Activated B cell treated with CpG ODN at 0.5 μM for 24 hours (primary cell): ENCODE results near the gene PSMA7. TPM values are rescaled to one million over a fixed set of nuclear protein-coding genes. Genes with fewer than 3 reads are reported as not detected.

Experiments used
- ATAC-seq: fragments of 200-7000 bp; cut with Tn5 transposase; one replicate; pipeline ENCODE4 v1.10.0; 2021; ENCODE audit warnings: low read depth, mild to moderate bottlenecking, moderate library complexity
- CTCF ChIA-PET: fragments of 350-600 bp; sonication (Branson Sonifier 250); formaldehyde crosslinking; loops from one replicate; lab custom pipeline; 2021; ENCODE audit warnings: antibody characterized with exemption; lab: Charles Lee
- POLR2A ChIA-PET: fragments of 350-600 bp; sonication (Branson Sonifier 250); formaldehyde crosslinking; loops from one replicate; lab custom pipeline; 2021; ENCODE audit warnings: antibody characterized with exemption; lab: Charles Lee
- DNase-seq: peaks from one replicate; pipeline ENCODE4 v3.0.0; 2022
- H3K27ac Mint-ChIP-seq: one replicate; pipeline ENCODE4 v1.8.0; 2020; ENCODE audit warnings: mixed read lengths
- H3K27me3 Mint-ChIP-seq: one replicate; pipeline ENCODE4 v1.8.0; 2021; ENCODE audit warnings: mixed read lengths
- H3K36me3 Mint-ChIP-seq: one replicate; pipeline ENCODE4 v1.8.0; 2021; ENCODE audit warnings: low read depth, mixed read lengths
- H3K4me1 Mint-ChIP-seq: one replicate; pipeline ENCODE4 v1.8.0; 2021; ENCODE audit warnings: mixed read lengths
- H3K4me3 Mint-ChIP-seq: one replicate; pipeline ENCODE4 v1.8.0; 2020; ENCODE audit warnings: mild to moderate bottlenecking, mixed read lengths
- H3K9me3 Mint-ChIP-seq: one replicate; pipeline ENCODE4 v1.8.0; 2020; ENCODE audit warnings: mixed read lengths
- intact Hi-C: fragments of 100-400 bp; cut with micrococcal nuclease; formaldehyde crosslinking; loops from one replicate; pipeline ENCODE4 v1.15.1; 2024
- total RNA-seq: library from RNA; stranded (reverse); gene quantifications from 2 replicates; pipeline ENCODE4 v1.2.3, GENCODE V29; 2022
- TF ChIP-seq, protein P1 (sequence below): fragments of 200-600 bp; IDR thresholded peaks from one replicate; pipeline ENCODE4 v1.8.0; 2022; ENCODE audit warnings: antibody characterized with exemption, mild to moderate bottlenecking

Gene PSMA7
- total RNA-seq, 1 donor from 2014 or later, result 241 TPM

DNA sequence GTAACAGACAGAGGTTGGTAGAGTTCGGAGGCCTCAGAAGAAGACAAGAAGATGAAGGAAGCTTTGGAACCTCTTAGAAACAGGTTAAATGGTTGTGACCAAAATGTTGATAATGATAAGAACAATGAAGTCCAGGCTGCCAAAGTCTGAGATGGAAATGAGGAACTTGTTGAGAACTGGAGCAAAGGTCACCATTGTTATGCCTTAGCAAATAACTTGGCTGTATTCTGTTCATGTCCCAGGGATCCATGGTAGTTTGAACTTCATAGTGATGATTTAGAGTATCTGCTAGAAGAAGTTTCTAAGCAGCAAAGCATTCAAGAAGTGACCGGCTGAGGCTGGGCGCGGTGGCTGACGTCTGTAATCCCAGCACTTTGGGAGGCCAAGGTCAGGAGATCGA is 32.0 kb downstream of the PSMA7 start:
- H3K27me3 Mint-ChIP-seq, result peaks cover 2% of the 10 kb centered on the region
- TF ChIP-seq, protein P1, sequence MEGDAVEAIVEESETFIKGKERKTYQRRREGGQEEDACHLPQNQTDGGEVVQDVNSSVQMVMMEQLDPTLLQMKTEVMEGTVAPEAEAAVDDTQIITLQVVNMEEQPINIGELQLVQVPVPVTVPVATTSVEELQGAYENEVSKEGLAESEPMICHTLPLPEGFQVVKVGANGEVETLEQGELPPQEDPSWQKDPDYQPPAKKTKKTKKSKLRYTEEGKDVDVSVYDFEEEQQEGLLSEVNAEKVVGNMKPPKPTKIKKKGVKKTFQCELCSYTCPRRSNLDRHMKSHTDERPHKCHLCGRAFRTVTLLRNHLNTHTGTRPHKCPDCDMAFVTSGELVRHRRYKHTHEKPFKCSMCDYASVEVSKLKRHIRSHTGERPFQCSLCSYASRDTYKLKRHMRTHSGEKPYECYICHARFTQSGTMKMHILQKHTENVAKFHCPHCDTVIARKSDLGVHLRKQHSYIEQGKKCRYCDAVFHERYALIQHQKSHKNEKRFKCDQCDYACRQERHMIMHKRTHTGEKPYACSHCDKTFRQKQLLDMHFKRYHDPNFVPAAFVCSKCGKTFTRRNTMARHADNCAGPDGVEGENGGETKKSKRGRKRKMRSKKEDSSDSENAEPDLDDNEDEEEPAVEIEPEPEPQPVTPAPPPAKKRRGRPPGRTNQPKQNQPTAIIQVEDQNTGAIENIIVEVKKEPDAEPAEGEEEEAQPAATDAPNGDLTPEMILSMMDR, result no peak
- ChIA-PET CTCF (no interaction called here), POLR2A (interaction anchor here (1.3 kb wide), 1 partner anchor 71 kb away, joined by 6 read pairs; no protein-coding TSS in a partner anchor)
- no peak for DNase-seq
- no peaks in the 10 kb centered on the region for H3K4me1 Mint-ChIP-seq
- ATAC-seq, result no peak
- H3K4me3 Mint-ChIP-seq, result no peak overlapping the region
- peaks cover 23% of the 10 kb centered on the region for H3K36me3 Mint-ChIP-seq
- intact Hi-C loops, result no loop called here
- no peak overlapping the region for H3K27ac Mint-ChIP-seq
- peaks cover 34% of the 10 kb centered on the region for H3K9me3 Mint-ChIP-seq

DNA sequence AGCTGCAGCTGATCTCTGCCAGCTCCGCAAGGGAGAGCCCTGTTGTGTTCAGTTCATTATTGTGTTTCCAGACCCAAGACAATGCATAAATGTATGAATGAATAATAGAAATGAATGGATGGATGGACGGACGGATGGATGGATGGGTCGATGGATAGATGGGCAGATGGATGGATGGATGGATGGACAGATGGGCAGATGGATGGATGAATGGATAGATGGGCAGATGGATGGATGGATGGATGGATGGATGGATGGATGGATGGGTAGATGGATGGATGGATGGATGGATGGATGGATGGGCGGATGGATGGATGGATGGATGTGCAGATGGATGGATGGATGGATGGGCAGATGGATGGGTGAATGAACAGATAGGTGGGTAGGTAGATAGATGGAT is 37.6 kb downstream of the PSMA7 start:
- Mint-ChIP-seq H3K36me3 (peaks cover 26% of the 10 kb centered on the region), H3K9me3 (peaks cover 34% of the 10 kb centered on the region), H3K4me1 (no peaks in the 10 kb centered on the region), H3K27me3 (peaks cover 12% of the 10 kb centered on the region), H3K4me3 (no peak overlapping the region), H3K27ac (no peak overlapping the region)
- ATAC-seq (no peak), DNase-seq (no peak)
- TF ChIP-seq, protein P1, result no peak
- POLR2A ChIA-PET, result no interaction called here
- CTCF ChIA-PET, result no interaction called here
- intact Hi-C loops, result no loop called here

DNA sequence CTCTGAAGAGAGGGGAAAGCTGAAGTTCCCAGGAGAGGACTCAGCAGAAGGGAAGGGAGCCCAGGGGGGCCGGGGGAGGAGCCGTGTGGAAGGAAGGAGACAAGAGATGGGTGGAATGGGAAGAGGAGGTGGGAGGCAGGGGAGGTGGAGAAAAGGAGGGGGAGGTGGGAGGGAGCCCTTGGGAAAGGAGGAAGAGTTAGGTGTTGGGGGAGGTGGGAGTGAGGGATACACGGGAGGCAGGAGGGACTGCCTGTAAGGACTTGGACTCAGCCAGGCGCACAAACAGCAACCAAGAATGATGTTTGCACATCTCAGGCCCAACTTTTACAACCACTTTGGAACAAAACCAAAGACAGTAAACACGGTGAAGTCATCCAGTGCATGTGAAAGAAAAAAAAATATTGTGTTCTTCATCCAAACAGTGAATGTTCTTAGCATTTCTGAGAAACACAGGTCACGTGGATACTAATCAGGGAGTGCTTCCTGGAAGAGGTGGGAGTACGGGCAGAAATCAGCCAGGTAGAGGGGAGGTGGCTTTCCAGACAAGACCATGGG is 38.3 kb downstream of the PSMA7 start:
- no peaks in the 10 kb centered on the region for H3K4me1 Mint-ChIP-seq
- intact Hi-C loops, result no loop called here
- ChIA-PET POLR2A (no interaction called here), CTCF (no interaction called here)
- H3K27me3 Mint-ChIP-seq, result peaks cover 16% of the 10 kb centered on the region
- TF ChIP-seq, protein P1, result no peak
- H3K4me3 Mint-ChIP-seq, result no peak overlapping the region
- peaks cover 36% of the 10 kb centered on the region for H3K9me3 Mint-ChIP-seq
- H3K36me3 Mint-ChIP-seq, result peaks cover 24% of the 10 kb centered on the region
- H3K27ac Mint-ChIP-seq, result no peak overlapping the region
- no peak for DNase-seq
- ATAC-seq, result no peak

DNA sequence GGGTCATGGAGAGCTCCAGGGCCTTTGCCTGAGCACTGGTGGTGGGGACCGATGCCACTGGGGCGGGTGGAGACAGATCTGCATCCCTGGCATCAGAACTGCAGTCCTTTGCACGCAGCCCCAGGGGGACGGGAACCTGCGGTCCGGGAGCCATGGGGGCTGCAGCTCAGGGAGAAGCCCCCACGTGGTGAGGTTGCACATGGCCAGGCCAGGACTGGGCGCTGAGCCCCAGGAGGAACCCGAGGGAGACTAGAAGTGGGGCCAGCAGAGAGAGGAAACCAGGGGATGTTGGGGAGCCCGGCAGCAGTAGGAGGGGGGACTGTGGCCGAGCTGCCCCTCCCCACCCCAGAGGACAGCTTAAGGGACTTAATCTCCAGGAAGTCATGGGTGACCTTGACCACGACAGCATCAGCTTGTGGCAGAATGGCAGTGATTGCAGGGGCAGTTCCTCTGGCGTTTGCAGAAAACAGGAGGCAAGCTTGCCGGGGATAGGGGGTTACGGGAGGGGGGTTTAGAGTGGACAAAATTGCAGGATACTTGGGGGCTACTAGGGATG is 38.9 kb downstream of the PSMA7 start:
- H3K36me3 Mint-ChIP-seq, result peaks cover 24% of the 10 kb centered on the region
- peaks cover 33% of the 10 kb centered on the region for H3K9me3 Mint-ChIP-seq
- ATAC-seq (no peak), DNase-seq (no peak)
- no peak overlapping the region for H3K27ac Mint-ChIP-seq
- POLR2A ChIA-PET, result no interaction called here
- H3K4me1 Mint-ChIP-seq, result no peaks in the 10 kb centered on the region
- CTCF ChIA-PET, result no interaction called here
- TF ChIP-seq, protein P1, result no peak
- intact Hi-C loops, result no loop called here
- peaks cover 17% of the 10 kb centered on the region for H3K27me3 Mint-ChIP-seq
- H3K4me3 Mint-ChIP-seq, result no peak overlapping the region

DNA sequence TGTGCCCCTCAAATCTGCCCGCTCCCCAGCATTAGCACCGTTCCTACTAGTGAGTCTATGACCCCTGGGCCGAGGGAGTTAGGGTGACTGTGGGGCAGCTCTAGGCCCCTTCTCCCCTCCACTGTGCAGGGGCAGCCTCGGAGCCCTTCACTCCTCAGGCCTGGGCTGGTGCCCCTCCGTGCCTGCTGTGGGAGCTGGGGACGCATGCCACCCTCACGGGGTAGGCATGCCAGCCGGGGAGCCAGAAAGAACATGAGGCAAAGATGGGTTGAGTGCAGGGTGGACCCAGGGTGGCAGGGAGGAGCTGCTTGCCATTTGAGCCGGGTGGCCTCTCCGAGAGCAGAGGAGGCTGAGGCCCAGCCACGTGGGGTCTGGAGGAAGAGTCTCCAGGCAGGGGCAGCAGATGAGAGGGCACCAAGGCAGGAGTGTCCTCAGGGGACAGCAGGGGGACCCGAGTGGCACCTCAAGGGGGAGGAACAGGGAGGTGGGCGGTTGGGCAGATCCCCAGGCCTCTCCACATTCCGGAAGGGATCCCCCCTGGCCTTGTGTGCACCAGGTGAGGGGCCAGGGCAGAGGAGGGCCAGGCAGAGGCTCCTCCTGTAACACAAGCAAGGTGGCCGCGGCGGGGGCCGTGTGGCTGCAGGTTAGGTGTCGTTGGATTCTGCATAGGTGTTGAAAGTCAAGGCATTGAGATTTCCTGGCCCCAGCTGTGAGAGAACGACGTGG is 39.5 kb downstream of the PSMA7 start:
- Mint-ChIP-seq H3K36me3 (peaks cover 18% of the 10 kb centered on the region), H3K27ac (no peak overlapping the region), H3K27me3 (peaks cover 18% of the 10 kb centered on the region), H3K4me1 (no peaks in the 10 kb centered on the region), H3K9me3 (peaks cover 28% of the 10 kb centered on the region), H3K4me3 (no peak overlapping the region)
- ChIA-PET CTCF (no interaction called here), POLR2A (no interaction called here)
- TF ChIP-seq, protein P1, result no peak
- ATAC-seq, result no peak
- intact Hi-C loops, result no loop called here
- no peak for DNase-seq
